ENCODE data around the gene HOGA1. TPM values are rescaled to one million over a fixed set of nuclear protein-coding genes. Genes with fewer than 3 reads are reported as not detected.

The HOGA1 gene
- 0.98 TPM for total RNA-seq

DNA sequence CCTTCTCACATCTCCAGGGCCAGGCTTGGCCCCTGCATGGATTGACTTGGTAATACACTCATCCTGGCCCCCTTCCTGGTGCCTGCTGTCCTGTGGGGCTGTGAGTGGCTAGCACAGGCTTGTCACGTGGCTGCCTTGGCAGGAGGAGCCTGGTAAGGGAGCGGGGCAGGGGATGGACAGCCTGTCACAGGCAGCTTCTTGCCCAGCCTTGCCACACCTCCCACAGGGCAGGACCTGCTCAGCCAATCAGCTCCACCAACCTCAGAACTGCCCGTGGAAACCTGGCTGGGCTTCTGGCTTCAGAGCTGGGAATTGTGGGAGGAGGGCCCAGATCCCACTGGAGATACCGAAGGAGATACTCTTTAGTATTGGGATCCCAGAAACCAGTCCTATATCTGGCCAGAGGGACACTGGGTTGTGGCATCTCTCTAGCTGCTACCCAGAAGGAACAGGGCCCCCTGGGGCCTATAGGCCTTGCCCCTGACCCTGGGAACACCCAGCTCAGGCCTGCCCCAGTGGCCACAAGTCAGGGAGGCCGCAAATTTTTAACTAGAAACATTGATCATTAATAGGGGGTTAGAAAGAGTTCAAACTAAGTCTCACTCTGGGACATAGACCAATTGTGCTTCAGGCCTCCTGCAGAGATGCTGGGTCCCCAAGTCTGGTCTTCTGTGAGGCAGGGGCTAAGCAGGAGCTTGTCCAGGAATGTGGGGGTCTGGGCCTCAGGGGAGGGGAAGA is at the start of gene HOGA1:
HOGA1 (plus strand) TSS at position 330 of the 738 bp plus-strand sequence; CDS start at position 645, 315 bp downstream.
- Histone ChIP-seq H3K9me3 (no peaks in the 10 kb centered on the region), H3K27ac (no peak within 1 kb of the TSS), H3K36me3 (no peaks in the 10 kb centered on the region), H3K4me3 (no peak within 1 kb of the TSS), H3K4me1 (peaks cover 19% of the 10 kb centered on the region), H3K27me3 (no peaks in the 10 kb centered on the region)
- no peak for DNase-seq (ENCODE audit: extremely low spot score in 2 of 2)
- intact Hi-C loops (cut with DNase I): no loop called here
- no peak for TF ChIP-seq POLR2A (IDR thresholded peaks at IDR 0.05)
- TF ChIP-seq CTCF (IDR thresholded peaks at IDR 0.05): no peak
- TF ChIP-seq POLR2AphosphoS5 (IDR thresholded peaks at IDR 0.05; ENCODE audit: insufficient read depth in 1 of 2, low read depth in 1 of 2): no peak

GRCh38 chr10:97534746-97535367 is 49.3 kb upstream of the HOGA1 start:
- intact Hi-C loops (cut with DNase I): no loop called here
- Histone ChIP-seq H3K36me3 (no peaks in the 10 kb centered on the region), H3K4me3 (no peak overlapping the region), H3K9me3 (no peaks in the 10 kb centered on the region), H3K4me1 (peaks cover 24% of the 10 kb centered on the region), H3K27me3 (no peaks in the 10 kb centered on the region), H3K27ac (no peak overlapping the region)
- TF ChIP-seq POLR2A (IDR thresholded peaks at IDR 0.05) (no peak), CTCF (IDR thresholded peaks at IDR 0.05) (no peak), POLR2AphosphoS5 (IDR thresholded peaks at IDR 0.05; ENCODE audit: insufficient read depth in 1 of 2, low read depth in 1 of 2) (no peak)
- no peak for DNase-seq (ENCODE audit: extremely low spot score in 2 of 2)

DNA sequence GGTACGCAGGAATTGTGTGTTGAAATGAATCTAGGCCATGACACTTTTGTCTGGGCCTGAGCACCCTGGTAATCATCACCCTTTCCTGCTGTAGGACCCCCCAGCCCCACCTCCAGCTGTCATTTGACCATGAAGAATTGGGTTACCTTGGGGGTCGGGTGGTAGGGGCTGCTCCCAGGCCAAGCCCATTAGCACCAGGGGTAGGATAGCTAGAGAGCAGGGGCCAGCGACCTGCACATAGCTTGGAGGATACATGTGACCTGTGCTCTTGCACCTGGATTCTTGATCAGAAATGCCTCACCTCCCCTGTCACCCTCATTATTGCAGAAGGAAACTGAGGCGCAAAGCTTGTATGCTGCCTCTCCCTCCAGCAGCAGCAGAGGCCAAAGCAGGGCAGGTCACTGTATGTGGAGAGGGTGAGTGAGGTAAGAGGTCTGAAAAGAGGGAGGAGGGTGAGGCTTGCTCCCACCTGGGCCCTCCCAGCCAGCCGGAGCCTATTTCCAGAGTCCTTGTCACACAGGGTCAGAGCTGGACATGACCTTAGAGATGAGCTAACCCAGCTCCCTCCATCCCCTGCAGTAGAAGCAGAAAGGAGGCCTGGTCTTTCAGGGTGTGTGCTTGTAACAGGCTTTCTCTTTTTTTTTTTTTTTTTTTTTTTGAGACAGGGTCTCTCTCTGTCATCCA is 46.9 kb upstream of the HOGA1 start:
- intact Hi-C loops (cut with DNase I): no loop called here
- DNase-seq (ENCODE audit: extremely low spot score in 2 of 2): no peak
- Histone ChIP-seq H3K4me1 (peaks cover 49% of the 10 kb centered on the region), H3K27me3 (no peaks in the 10 kb centered on the region), H3K27ac (no peak overlapping the region), H3K9me3 (no peaks in the 10 kb centered on the region), H3K36me3 (no peaks in the 10 kb centered on the region), H3K4me3 (no peak overlapping the region)
- TF ChIP-seq CTCF (IDR thresholded peaks at IDR 0.05) (no peak), POLR2A (IDR thresholded peaks at IDR 0.05) (no peak), POLR2AphosphoS5 (IDR thresholded peaks at IDR 0.05; ENCODE audit: insufficient read depth in 1 of 2, low read depth in 1 of 2) (no peak)

DNA sequence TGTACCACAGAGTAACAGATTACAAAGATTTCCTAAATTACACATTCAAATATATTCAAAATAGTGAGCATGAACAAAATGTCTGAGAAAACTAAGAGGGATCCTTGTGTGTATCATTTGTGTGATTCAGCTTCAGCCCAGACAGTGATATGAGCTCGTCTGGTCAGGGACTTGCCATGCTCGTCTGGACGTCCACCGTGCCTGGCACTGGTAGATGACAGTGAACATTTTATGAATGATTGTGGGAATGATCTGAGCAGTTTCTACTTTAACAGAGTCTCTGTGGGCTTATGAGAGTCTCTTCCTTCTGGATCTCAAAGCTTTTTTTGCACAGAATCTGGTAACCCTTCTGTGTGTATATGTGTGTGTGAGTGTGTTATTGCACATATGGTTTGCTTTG is 45.8 kb upstream of the HOGA1 start:
- Histone ChIP-seq H3K27me3 (no peaks in the 10 kb centered on the region), H3K4me1 (peaks cover 50% of the 10 kb centered on the region), H3K36me3 (no peaks in the 10 kb centered on the region), H3K9me3 (no peaks in the 10 kb centered on the region), H3K4me3 (no peak overlapping the region), H3K27ac (peak overlapping the region; percentile 93)
- DNase-seq (ENCODE audit: extremely low spot score in 2 of 2): no peak
- intact Hi-C loops (cut with DNase I): no loop called here
- TF ChIP-seq POLR2A (IDR thresholded peaks at IDR 0.05): no peak
- TF ChIP-seq CTCF (IDR thresholded peaks at IDR 0.05): no peak
- TF ChIP-seq POLR2AphosphoS5 (IDR thresholded peaks at IDR 0.05; ENCODE audit: insufficient read depth in 1 of 2, low read depth in 1 of 2): no peak
